SU-DHL-6 (cell line): ENCODE data around the gene PKD1L1.

ENCODE experiments used
- H2AFZ ChIP-seq: fragments of 200-600 bp; sonication (generic); 2 replicates; pipeline ENCODE4 v1.6.1; 2014; ENCODE audit warnings: low read depth, mild to moderate bottlenecking, moderate library complexity, mixed read lengths, antibody characterized with exemption, low read length; ENCODE audit not compliant: severe bottlenecking
- H3F3A ChIP-seq: fragments of 200-600 bp; shearing (Covaris generic); 2 replicates; pipeline ENCODE4 v1.6.0; 2016; ENCODE audit warnings: antibody characterized with exemption, mild to moderate bottlenecking; ENCODE audit not compliant: insufficient read depth
- H3K27ac ChIP-seq: fragments of 200-600 bp; sonication (generic); 2 replicates; pipeline ENCODE4 v1.5.1; 2016; ENCODE audit warnings: low read depth, mild to moderate bottlenecking, low read length, moderate library complexity, mixed read lengths
- H3K27me3 ChIP-seq: fragments of 200-600 bp; sonication (generic), shearing (Covaris generic); 2 replicates; pipeline ENCODE4 v1.6.0; 2014; ENCODE audit warnings: mild to moderate bottlenecking, low read length
- H3K36me3 ChIP-seq: fragments of 200-600 bp; sonication (generic); 2 replicates; pipeline ENCODE4 v1.6.1; 2014; ENCODE audit warnings: mild to moderate bottlenecking, low read length, mixed read lengths
- H3K4me2 ChIP-seq: fragments of 300-600, 200-600 bp; shearing (Covaris generic), sonication (generic); 2 replicates; pipeline ENCODE4 v1.6.0; 2014; ENCODE audit warnings: low read length, low read depth, mild to moderate bottlenecking; ENCODE audit not compliant: poor library complexity, severe bottlenecking
- H3K4me3 ChIP-seq: fragments of 200-600 bp; sonication (generic); 2 replicates; pipeline ENCODE4 v1.5.1; 2014; ENCODE audit warnings: antibody characterized with exemption, low read length, mild to moderate bottlenecking, mixed read lengths; ENCODE audit not compliant: insufficient read depth, poor library complexity, severe bottlenecking
- H3K79me2 ChIP-seq: fragments of 200-600 bp; sonication (generic); 2 replicates; pipeline ENCODE4 v1.6.1; 2014; ENCODE audit warnings: mild to moderate bottlenecking, low read length, moderate library complexity; ENCODE audit not compliant: insufficient read depth
- H3K9ac ChIP-seq: fragments of 200-600 bp; sonication (generic); 2 replicates; pipeline ENCODE4 v1.7.0; 2014; ENCODE audit warnings: mild to moderate bottlenecking, low read length
- H3K9me2 ChIP-seq: fragments of 200-600 bp; sonication (generic); replicated peaks from 2 replicates; pipeline ENCODE4 v1.6.1; 2014; ENCODE audit warnings: low read length; ENCODE audit not compliant: insufficient read depth
- H3K9me3 ChIP-seq: fragments of 200-600 bp; sonication (generic); 2 replicates; pipeline ENCODE4 v1.6.1; 2014; ENCODE audit warnings: low read length, mixed read lengths; ENCODE audit not compliant: insufficient read depth
- H4K20me1 ChIP-seq: fragments of 200-600 bp; sonication (generic); 2 replicates; pipeline ENCODE4 v1.6.1; 2014; ENCODE audit warnings: low read depth, mild to moderate bottlenecking, antibody characterized with exemption, low read length, moderate library complexity, mixed read lengths
- CTCF ChIP-seq: fragments of 200-600 bp; sonication (generic); IDR thresholded peaks from one replicate; pipeline ENCODE4 v1.5.1; 2017; ENCODE audit warnings: antibody characterized with exemption, mild to moderate bottlenecking, low read length, moderate library complexity; ENCODE audit not compliant: insufficient read depth, poor library complexity, severe bottlenecking
- EZH2phosphoT487 ChIP-seq: fragments of 200-600 bp; sonication (generic), shearing (Covaris generic); conservative IDR thresholded peaks from 2 replicates; pipeline ENCODE4 v1.6.1; 2018; ENCODE audit warnings: mild to moderate bottlenecking, antibody characterized with exemption, low read length, moderate library complexity, mixed read lengths

The PKD1L1 gene

GRCh38 chr7:47801423-47801822, 146.8 kb downstream of the PKD1L1 start:
- no peak overlapping the region for H3K4me3 ChIP-seq
- no peak overlapping the region for H2AFZ ChIP-seq
- no peaks in the 10 kb centered on the region for H3K79me2 ChIP-seq
- no peak overlapping the region for H3K9ac ChIP-seq
- TF ChIP-seq CTCF (no peak), EZH2phosphoT487 (no peak)
- H3K27me3 ChIP-seq = no peaks in the 10 kb centered on the region
- no peak overlapping the region for H3K27ac ChIP-seq
- no peaks in the 10 kb centered on the region for H3F3A ChIP-seq
- H4K20me1 ChIP-seq = no peaks in the 10 kb centered on the region
- H3K9me2 ChIP-seq = no peaks in the 10 kb centered on the region
- no peaks in the 10 kb centered on the region for H3K9me3 ChIP-seq
- H3K4me2 ChIP-seq = no peak overlapping the region
- no peaks in the 10 kb centered on the region for H3K36me3 ChIP-seq

GRCh38 chr7:47799524-47799923, 148.7 kb downstream of the PKD1L1 start:
- no peak overlapping the region for H3K4me3 ChIP-seq
- TF ChIP-seq CTCF = no peak
- TF ChIP-seq EZH2phosphoT487 = no peak

GRCh38 chr7:47796347-47796746, 151.9 kb downstream of the PKD1L1 start:
- H3K79me2 ChIP-seq = no peaks in the 10 kb centered on the region
- TF ChIP-seq CTCF = no peak
- TF ChIP-seq EZH2phosphoT487 = no peak
- no peaks in the 10 kb centered on the region for H3K27me3 ChIP-seq
- no peaks in the 10 kb centered on the region for H3K9me2 ChIP-seq
- no peak overlapping the region for H3K4me3 ChIP-seq
- H3K4me2 ChIP-seq = no peak overlapping the region
- H3K27ac ChIP-seq = no peak overlapping the region
- H3K9ac ChIP-seq = no peak overlapping the region
- no peaks in the 10 kb centered on the region for H4K20me1 ChIP-seq
- peaks cover 4% of the 10 kb centered on the region; the same call in 1 of the 2 replicates for H3K9me3 ChIP-seq
- H3K36me3 ChIP-seq = 0 out of 2 replicates have a peak, but pooled peaks cover 2% of the 10 kb centered on the region
- no peaks in the 10 kb centered on the region for H3F3A ChIP-seq
- no peak overlapping the region for H2AFZ ChIP-seq

More at GRCh38 chr7:47799524-47799923, 148.7 kb downstream of the PKD1L1 start:
- H3K9me2 ChIP-seq = no peaks in the 10 kb centered on the region
- H3K36me3 ChIP-seq = 0 out of 2 replicates have a peak, but pooled peaks cover 2% of the 10 kb centered on the region
- H3K79me2 ChIP-seq = no peaks in the 10 kb centered on the region
- H2AFZ ChIP-seq = no peak overlapping the region
- no peak overlapping the region for H3K27ac ChIP-seq
- H4K20me1 ChIP-seq = no peaks in the 10 kb centered on the region
- no peak overlapping the region for H3K9ac ChIP-seq
- H3K4me2 ChIP-seq = no peak overlapping the region
- H3F3A ChIP-seq = no peaks in the 10 kb centered on the region
- peaks cover 4% of the 10 kb centered on the region; the same call in 1 of the 2 replicates for H3K9me3 ChIP-seq
- H3K27me3 ChIP-seq = no peaks in the 10 kb centered on the region
